GM06990 (cell line): Measurements from ENCODE around the gene DSEL.

Experiments
- DNase-seq: peaks from one replicate; pipeline ENCODE4 v3.0.0-alpha.2; 2011; ENCODE audit not compliant: insufficient read length; ENCODE audit errors: extremely low read depth
- H3K27me3 ChIP-seq: replicated peaks from 2 replicates; pipeline ENCODE4 v1.6.0; 2011; ENCODE audit warnings: low read length; ENCODE audit not compliant: control insufficient read depth, insufficient read depth
- H3K36me3 ChIP-seq: 2 replicates; pipeline ENCODE4 v1.5.1; 2011; ENCODE audit warnings: low read length; ENCODE audit not compliant: control insufficient read depth, insufficient read depth
- H3K4me3 ChIP-seq: replicated peaks from 2 replicates; pipeline ENCODE4 v1.5.1; 2011; ENCODE audit warnings: low read depth, mild to moderate bottlenecking, control low read depth, low read length
- TF ChIP-seq, protein P1 (sequence below): IDR thresholded peaks from 2 replicates; pipeline ENCODE4 v1.5.1; 2011; ENCODE audit warnings: low read length, control low read depth, mild to moderate bottlenecking, inconsistent platforms; ENCODE audit not compliant: insufficient read depth, poor library complexity, severe bottlenecking

Gene DSEL

DNA sequence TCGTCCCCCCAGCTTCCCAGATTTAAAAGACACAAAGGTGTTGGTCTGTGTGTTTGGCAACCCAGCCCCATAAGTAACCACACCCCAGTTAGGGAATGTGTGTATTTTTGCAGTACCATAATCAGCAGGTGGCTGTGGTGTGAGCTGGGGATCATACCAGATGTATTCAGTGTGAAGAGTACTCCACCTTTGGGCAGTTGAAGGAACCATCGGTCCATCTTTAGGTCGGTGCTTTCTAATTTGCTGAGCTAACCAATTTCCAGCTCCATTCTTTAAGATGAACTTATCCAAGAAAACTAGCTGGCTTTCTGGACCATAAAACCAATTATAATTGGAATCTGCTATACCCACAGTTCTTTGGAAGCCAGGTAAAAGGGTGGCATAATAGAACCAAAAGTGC lies 3.2 kb downstream of the DSEL start:
- DNase-seq: no peak
- Histone ChIP-seq H3K4me3 (no peak overlapping the region), H3K36me3 (no peaks in the 10 kb centered on the region), H3K27me3 (no peaks in the 10 kb centered on the region)
- TF ChIP-seq, protein P1, sequence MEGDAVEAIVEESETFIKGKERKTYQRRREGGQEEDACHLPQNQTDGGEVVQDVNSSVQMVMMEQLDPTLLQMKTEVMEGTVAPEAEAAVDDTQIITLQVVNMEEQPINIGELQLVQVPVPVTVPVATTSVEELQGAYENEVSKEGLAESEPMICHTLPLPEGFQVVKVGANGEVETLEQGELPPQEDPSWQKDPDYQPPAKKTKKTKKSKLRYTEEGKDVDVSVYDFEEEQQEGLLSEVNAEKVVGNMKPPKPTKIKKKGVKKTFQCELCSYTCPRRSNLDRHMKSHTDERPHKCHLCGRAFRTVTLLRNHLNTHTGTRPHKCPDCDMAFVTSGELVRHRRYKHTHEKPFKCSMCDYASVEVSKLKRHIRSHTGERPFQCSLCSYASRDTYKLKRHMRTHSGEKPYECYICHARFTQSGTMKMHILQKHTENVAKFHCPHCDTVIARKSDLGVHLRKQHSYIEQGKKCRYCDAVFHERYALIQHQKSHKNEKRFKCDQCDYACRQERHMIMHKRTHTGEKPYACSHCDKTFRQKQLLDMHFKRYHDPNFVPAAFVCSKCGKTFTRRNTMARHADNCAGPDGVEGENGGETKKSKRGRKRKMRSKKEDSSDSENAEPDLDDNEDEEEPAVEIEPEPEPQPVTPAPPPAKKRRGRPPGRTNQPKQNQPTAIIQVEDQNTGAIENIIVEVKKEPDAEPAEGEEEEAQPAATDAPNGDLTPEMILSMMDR: no peak

DNA sequence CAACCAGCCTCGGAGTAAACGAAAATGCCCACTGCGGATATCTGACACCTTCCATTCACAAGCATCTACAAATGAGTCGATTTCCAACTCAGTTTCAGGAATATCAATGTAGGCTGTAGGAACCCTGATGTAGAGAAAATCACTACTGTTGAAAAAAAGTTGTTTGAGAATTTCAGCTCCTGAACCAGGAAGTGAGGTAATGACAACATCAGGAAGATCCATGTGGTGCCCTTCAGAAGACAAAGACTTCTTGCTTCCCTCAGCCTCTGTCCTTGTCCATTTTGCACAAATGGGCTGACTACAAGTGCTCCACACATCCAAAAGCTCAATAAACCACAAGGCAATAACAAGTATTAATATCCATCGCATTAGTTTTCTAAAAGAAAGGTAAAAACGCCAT lies 4.7 kb downstream of the DSEL start:
- TF ChIP-seq, protein P1: no peak
- no peaks in the 10 kb centered on the region for H3K27me3 ChIP-seq
- DNase-seq: no peak
- H3K36me3 ChIP-seq: no peaks in the 10 kb centered on the region
- no peak overlapping the region for H3K4me3 ChIP-seq

DNA sequence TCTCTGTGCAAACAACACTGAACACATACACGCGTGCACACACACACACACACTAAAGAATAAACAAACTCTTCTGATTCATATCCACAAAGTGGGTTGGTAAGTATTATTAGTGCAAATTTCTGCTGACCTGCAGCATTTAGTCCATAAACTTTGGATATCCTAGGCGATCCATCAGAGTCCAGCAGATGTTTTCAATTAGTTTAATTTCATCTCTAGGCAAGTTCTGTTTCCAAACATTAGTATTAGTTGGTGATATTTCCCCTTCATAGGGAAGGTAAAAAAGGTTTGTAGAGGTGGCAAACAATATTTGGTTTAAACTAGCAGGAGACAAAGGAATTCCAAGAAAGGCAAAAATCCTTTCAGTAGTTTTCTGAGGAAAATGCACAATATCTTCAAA lies 5.7 kb downstream of the DSEL start:
- TF ChIP-seq, protein P1: no peak
- Histone ChIP-seq H3K36me3 (no peaks in the 10 kb centered on the region), H3K4me3 (no peak overlapping the region), H3K27me3 (no peaks in the 10 kb centered on the region)
- DNase-seq: no peak

DNA sequence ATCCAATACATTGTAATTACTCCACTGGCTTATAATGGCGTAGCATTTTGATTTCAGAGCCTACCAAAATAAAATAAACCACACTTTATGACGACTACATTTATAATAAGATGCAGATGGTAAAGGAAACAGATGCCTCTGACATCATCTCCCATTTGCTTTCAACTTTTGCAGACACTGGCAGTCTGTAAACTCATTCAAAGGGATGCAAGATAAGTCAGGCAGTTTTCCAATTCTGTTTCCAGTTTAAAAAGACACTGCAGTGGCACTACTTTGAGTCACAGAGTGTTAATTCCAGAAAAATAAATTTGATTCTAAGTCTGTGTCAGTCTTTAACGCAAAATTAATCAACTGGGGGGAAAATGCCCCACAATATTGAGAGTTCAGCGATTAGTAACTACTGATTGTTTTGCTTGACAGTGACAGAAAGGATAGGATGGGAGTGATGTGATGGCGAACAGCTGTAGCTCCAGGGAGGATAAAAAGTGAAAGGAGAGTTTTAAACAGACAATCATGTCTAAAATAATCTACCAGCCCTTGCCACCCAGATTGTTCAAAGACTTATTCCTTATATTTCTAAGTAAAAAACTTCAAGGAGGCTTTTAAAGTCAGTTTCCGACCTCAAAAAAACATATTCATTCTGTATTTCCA lies 6.7 kb downstream of the DSEL start:
- H3K27me3 ChIP-seq: no peaks in the 10 kb centered on the region
- TF ChIP-seq, protein P1: no peak
- no peak overlapping the region for H3K4me3 ChIP-seq
- DNase-seq: no peak
- no peaks in the 10 kb centered on the region for H3K36me3 ChIP-seq

DNA sequence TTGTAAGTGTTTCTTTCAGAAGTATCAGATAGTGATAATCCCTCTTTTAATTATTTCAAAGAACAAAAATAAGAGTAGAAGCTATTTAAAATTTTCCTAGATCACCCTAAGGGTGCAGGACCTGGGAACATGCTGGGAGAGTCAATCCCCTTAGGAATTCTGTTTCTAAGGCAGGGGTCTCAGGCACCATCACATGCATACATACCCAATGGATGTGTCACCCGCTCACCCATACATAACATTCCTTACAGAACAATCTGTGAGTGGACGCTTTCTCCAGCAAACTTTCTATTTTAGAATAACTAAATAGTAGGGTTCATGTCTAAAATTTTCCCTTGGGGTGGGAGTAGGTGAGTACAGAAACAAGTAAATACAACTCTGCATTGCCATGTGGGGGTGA lies 8.4 kb downstream of the DSEL start:
- Histone ChIP-seq H3K36me3 (no peaks in the 10 kb centered on the region), H3K27me3 (no peaks in the 10 kb centered on the region), H3K4me3 (no peak overlapping the region)
- no peak for DNase-seq
- TF ChIP-seq, protein P1: no peak

DNA sequence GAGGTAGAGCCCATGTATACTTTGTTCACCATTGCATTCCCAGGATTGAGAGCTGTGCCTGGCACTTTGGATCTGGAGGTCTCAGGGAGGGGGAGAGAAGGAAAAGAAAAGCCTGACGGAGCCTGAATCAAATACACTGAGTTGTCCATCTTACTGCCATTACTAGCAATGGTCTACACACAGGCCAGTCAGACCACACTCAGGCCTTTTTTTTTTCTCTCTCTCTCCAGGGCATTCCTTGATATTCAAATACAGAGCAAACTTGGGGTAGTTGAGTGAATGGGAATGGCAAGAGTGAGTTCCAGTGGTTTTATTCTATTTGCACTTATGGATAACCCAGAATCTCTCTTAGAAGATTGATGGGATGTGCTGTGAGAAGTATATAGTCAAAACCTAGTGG lies 11.8 kb downstream of the DSEL start:
- no peak overlapping the region for H3K4me3 ChIP-seq
- TF ChIP-seq, protein P1: no peak
- H3K36me3 ChIP-seq: no peaks in the 10 kb centered on the region
- DNase-seq: no peak
- H3K27me3 ChIP-seq: no peaks in the 10 kb centered on the region
